Mucosa of descending colon (tissue), 3 donors: Measurements from ENCODE around the gene SHMT2. TPM values are rescaled to one million over a fixed set of nuclear protein-coding genes. Genes with fewer than 3 reads are reported as not detected.

Experiments
- ATAC-seq: fragments of 200-7000 bp; cut with Tn5 transposase; one replicate; pipeline ENCODE4 v1.9.1; 2020; ENCODE audit warnings: mild to moderate bottlenecking, moderate library complexity
- DNase-seq, 3 donors: peaks; one replicate each; pipeline ENCODE4 v3.0.0-alpha.2; 2020
- H3K36me3 ChIP-seq: fragments of 200-600 bp; one replicate; pipeline ENCODE4 v1.8.0; 2021; ENCODE audit warnings: low read depth, mild to moderate bottlenecking
- H3K4me1 ChIP-seq: fragments of 200-600 bp; one replicate; pipeline ENCODE4 v1.8.0; 2021; ENCODE audit warnings: low read depth, mild to moderate bottlenecking
- H3K4me3 ChIP-seq: fragments of 200-600 bp; one replicate; pipeline ENCODE4 v1.8.0; 2021; ENCODE audit warnings: mild to moderate bottlenecking
- H3K9me3 ChIP-seq: fragments of 200-600 bp; one replicate; pipeline ENCODE4 v1.8.0; 2021; ENCODE audit warnings: mild to moderate bottlenecking
- intact Hi-C, 2 donors: fragments of 100-400 bp; cut with DNase I in 1 of 2; cut with micrococcal nuclease in 1 of 2; formaldehyde crosslinking; loops; one replicate each; pipeline versions ENCODE4 v1.11.0 to v1.11.1; 2022; cut with DNase I, micrococcal nuclease
- long read RNA-seq, 2 donors: library from polyadenylated mRNA; unstranded; transcript quantifications; one replicate each; pipeline ENCODE4 v2.0.0, GENCODE V29; 2019 to 2021
- total RNA-seq, 3 donors: library from RNA; stranded (reverse); fragmentation: NEBNext Ultra II Directional in 2 of 3; extraction: Animal tissue kit (Norgen Biotek cat#: 25700) in 2 of 3; gene quantifications; one replicate each; pipeline versions ENCODE4 v1.2.1 to v1.2.4, GENCODE V29; 2021 to 2023
- TF ChIP-seq, protein P1 (sequence below): fragments of 200-600 bp; IDR thresholded peaks from one replicate; pipeline ENCODE4 v1.8.0; 2022; ENCODE audit warnings: antibody characterized with exemption, mild to moderate bottlenecking
- donor health status: DM: no; HTN: no; CAD: no; lungs with moderate emphysema.
- donor health status: DM: no; HTN: no; CAD: no.
- donor health status: DM: no; HTN: yes; CAD: no.

SHMT2 gene
- total RNA-seq: 10 to 100 TPM; 34.7 to 67.4 (median 40.9) TPM
- long read RNA-seq, donor 1, transcript SHMT2-201 (12 exons, 2,537 nt): major isoform, 55 of 76 reads
- long read RNA-seq, donor 1, partial matches to known transcripts: 9 of 76 reads
- long read RNA-seq, donor 1, other reads (novel, unspliced or antisense): 8 of 76 reads
- long read RNA-seq, donor 2, transcript SHMT2-201 (12 exons, 2,537 nt): major isoform, 27 of 43 reads
- long read RNA-seq, donor 2, partial matches to known transcripts: 13 of 43 reads
- long read RNA-seq, donor 2, other reads (novel, unspliced or antisense): 2 of 43 reads

GRCh38 chr12:57229634-57230380, at the start of gene SHMT2:
TSS of gene SHMT2 (plus strand) at chr12:57229711. CDS start at chr12:57229779, 68 bp downstream.
- TF ChIP-seq, protein P1, sequence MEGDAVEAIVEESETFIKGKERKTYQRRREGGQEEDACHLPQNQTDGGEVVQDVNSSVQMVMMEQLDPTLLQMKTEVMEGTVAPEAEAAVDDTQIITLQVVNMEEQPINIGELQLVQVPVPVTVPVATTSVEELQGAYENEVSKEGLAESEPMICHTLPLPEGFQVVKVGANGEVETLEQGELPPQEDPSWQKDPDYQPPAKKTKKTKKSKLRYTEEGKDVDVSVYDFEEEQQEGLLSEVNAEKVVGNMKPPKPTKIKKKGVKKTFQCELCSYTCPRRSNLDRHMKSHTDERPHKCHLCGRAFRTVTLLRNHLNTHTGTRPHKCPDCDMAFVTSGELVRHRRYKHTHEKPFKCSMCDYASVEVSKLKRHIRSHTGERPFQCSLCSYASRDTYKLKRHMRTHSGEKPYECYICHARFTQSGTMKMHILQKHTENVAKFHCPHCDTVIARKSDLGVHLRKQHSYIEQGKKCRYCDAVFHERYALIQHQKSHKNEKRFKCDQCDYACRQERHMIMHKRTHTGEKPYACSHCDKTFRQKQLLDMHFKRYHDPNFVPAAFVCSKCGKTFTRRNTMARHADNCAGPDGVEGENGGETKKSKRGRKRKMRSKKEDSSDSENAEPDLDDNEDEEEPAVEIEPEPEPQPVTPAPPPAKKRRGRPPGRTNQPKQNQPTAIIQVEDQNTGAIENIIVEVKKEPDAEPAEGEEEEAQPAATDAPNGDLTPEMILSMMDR: no peak
- peaks cover 24% of the 10 kb centered on the region for H3K4me1 ChIP-seq
- intact Hi-C loops: no loop called here

GRCh38 chr12:57180321-57180989, 49.1 kb upstream of the SHMT2 start:
- intact Hi-C loops: loop anchor here in 1 of 2 donors (5.0 kb wide), 1 partner anchor 58 kb away; no protein-coding TSS in a partner anchor
- peak in 1 of 3 donors; percentile 40 for DNase-seq
- TF ChIP-seq, protein P1: no peak
- no peak overlapping the region for H3K4me3 ChIP-seq
- no peaks in the 10 kb centered on the region for H3K4me1 ChIP-seq
- no peak for ATAC-seq
- no peaks in the 10 kb centered on the region for H3K36me3 ChIP-seq
- H3K9me3 ChIP-seq: no peaks in the 10 kb centered on the region

More at GRCh38 chr12:57229634-57230380, at the start of gene SHMT2:
- no peaks in the 10 kb centered on the region for H3K9me3 ChIP-seq
- no peaks in the 10 kb centered on the region for H3K36me3 ChIP-seq
- ATAC-seq (peak; percentile 81), DNase-seq (peak; percentile 92 to 95 (median 94))
- H3K4me3 ChIP-seq: peak within 1 kb of the TSS; percentile 44

- peak in 1 of 3 donors; percentile 45 for DNase-seq
- TF ChIP-seq, protein P1: no peak
- intact Hi-C loops: loop anchor here in 1 of 2 donors (5.0 kb wide), 1 partner anchor 59 kb away; no protein-coding TSS in a partner anchor
- Histone ChIP-seq H3K4me1 (no peaks in the 10 kb centered on the region), H3K4me3 (no peak overlapping the region), H3K9me3 (no peaks in the 10 kb centered on the region), H3K36me3 (peaks cover 2% of the 10 kb centered on the region)
- no peak for ATAC-seq
Measured at GRCh38 chr12:57181072-57181471, 48.4 kb upstream of the SHMT2 start.

GRCh38 chr12:57181561-57182155, 47.9 kb upstream of the SHMT2 start:
- no peak for ATAC-seq
- intact Hi-C loops: loop anchor here in 1 of 2 donors (5.0 kb wide), 1 partner anchor 59 kb away; no protein-coding TSS in a partner anchor
- H3K9me3 ChIP-seq: no peaks in the 10 kb centered on the region

More at GRCh38 chr12:57181561-57182155, 47.9 kb upstream of the SHMT2 start:
- no peak for DNase-seq
- H3K36me3 ChIP-seq: peaks cover 3% of the 10 kb centered on the region
- no peak overlapping the region for H3K4me3 ChIP-seq
- TF ChIP-seq, protein P1: no peak
- H3K4me1 ChIP-seq: no peaks in the 10 kb centered on the region
